ENCODE results near the gene OTUD6A.

Gene OTUD6A

GRCh38 chrX:70026112-70026850 is 36.0 kb upstream of the OTUD6A start:
- TF ChIP-seq CTCF (IDR thresholded peaks at IDR 0.05; ENCODE audit: low read depth, low read length) = no peak
- DNase-seq (ENCODE audit: low read depth, low spot score) = no peak
- no peak overlapping the region for H3K4me3 ChIP-seq (ENCODE audit: low read depth, low read length)
- in situ Hi-C loops (cut with HindIII; ENCODE audit: low sequenced_read_pairs) = no loop called here

DNA sequence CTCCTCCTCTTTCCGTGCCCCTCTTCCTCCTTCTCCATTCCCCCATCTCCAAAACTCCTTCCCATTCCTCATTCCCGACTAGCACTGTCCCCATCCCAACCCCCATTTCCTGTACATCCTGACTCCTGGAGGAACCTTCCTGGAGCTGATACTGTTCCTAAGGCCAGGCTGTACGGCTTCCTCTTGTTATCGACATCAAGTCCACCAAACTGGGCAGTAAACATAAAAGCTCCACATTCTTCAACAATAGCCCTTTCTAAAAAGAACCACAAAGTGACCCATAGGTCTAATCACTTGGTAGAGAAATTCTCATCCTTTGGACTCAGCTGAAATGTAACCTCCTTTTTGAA is 35.4 kb upstream of the OTUD6A start:
- DNase-seq (ENCODE audit: low read depth, low spot score) = no peak
- no peak overlapping the region for H3K4me3 ChIP-seq (ENCODE audit: low read depth, low read length)
- no peak for TF ChIP-seq CTCF (IDR thresholded peaks at IDR 0.05; ENCODE audit: low read depth, low read length)
- in situ Hi-C loops (cut with HindIII; ENCODE audit: low sequenced_read_pairs) = no loop called here

- DNase-seq (ENCODE audit: low read depth, low spot score) = no peak
- no peak for TF ChIP-seq CTCF (IDR thresholded peaks at IDR 0.05; ENCODE audit: low read depth, low read length)
- H3K4me3 ChIP-seq (ENCODE audit: low read depth, low read length) = no peak overlapping the region
- in situ Hi-C loops (cut with HindIII; ENCODE audit: low sequenced_read_pairs) = no loop called here
These were observed 32.4 kb upstream of the OTUD6A start for GRCh38 chrX:70029863-70030262.

- TF ChIP-seq CTCF (IDR thresholded peaks at IDR 0.05; ENCODE audit: low read depth, low read length) = peak; percentile 71
- in situ Hi-C loops (cut with HindIII; ENCODE audit: low sequenced_read_pairs) = no loop called here
- H3K4me3 ChIP-seq (ENCODE audit: low read depth, low read length) = no peak overlapping the region
- DNase-seq (ENCODE audit: low read depth, low spot score) = peak; percentile 27
These were observed 31.9 kb upstream of the OTUD6A start for GRCh38 chrX:70030301-70030767.

- no peak overlapping the region for H3K4me3 ChIP-seq (ENCODE audit: low read depth, low read length)
- no peak for TF ChIP-seq CTCF (IDR thresholded peaks at IDR 0.05; ENCODE audit: low read depth, low read length)
- in situ Hi-C loops (cut with HindIII; ENCODE audit: low sequenced_read_pairs) = no loop called here
- no peak for DNase-seq (ENCODE audit: low read depth, low spot score)
These were observed 29.5 kb upstream of the OTUD6A start for GRCh38 chrX:70032792-70033191.

DNA sequence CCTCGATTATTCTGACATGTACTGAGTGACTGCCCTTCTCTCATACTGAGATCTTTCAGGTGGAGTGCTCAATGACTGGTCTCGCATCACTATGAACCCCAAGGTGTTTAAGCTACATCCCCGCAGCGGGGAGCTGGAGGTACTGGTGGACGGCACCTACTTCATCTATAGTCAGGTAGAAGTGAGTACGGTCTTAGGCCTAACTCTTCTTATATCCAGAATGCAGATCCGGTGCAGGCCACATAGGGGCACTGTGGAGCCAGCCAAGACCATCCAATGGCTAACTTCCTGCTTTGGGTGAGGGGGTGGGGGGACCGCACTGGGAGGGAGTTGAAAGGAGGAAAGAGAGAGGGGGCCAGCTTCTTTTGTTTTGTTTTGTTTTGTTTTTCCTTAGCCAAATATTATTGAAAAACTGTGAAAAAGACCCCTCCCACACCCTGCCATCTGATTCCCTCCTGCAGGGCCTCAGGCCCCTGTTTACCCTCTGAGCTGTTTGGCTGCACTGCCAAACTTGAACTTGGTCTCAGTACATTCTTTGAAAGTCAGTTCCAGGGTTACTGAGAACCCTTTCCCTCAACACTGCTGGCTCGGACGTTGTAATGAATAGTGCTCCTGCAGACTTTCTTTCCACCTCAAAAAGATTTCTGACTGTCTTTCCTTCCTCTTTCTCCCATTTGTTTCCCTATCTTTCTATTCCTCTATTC is 28.8 kb upstream of the OTUD6A start:
- TF ChIP-seq CTCF (IDR thresholded peaks at IDR 0.05; ENCODE audit: low read depth, low read length) = peak; percentile 68
- peak; percentile 12 for DNase-seq (ENCODE audit: low read depth, low spot score)
- in situ Hi-C loops (cut with HindIII; ENCODE audit: low sequenced_read_pairs) = no loop called here
- no peak overlapping the region for H3K4me3 ChIP-seq (ENCODE audit: low read depth, low read length)
